DOHH2 (cell line): ENCODE data around the gene GOLGA8B.
"Not testable (repeated sequence)": the region's sequence is repeated elsewhere in the genome, so short reads cannot be mapped to it uniquely, and the experiment has no call there.

Experiments
- EZH2phosphoT487 ChIP-seq: fragments of 200-600 bp; sonication (generic); IDR thresholded peaks from 2 replicates; pipeline ENCODE4 v1.6.1; 2017; ENCODE audit warnings: borderline replicate concordance, mild to moderate bottlenecking, antibody characterized with exemption, low read length, moderate library complexity, mixed read lengths
- TF ChIP-seq, protein P1 (sequence below): fragments of 200-600 bp; sonication (generic); IDR thresholded peaks from one replicate; pipeline ENCODE4 v1.5.1; 2014; ENCODE audit warnings: antibody characterized with exemption, mild to moderate bottlenecking, low read depth, low read length; ENCODE audit not compliant: poor library complexity, severe bottlenecking

DNA sequence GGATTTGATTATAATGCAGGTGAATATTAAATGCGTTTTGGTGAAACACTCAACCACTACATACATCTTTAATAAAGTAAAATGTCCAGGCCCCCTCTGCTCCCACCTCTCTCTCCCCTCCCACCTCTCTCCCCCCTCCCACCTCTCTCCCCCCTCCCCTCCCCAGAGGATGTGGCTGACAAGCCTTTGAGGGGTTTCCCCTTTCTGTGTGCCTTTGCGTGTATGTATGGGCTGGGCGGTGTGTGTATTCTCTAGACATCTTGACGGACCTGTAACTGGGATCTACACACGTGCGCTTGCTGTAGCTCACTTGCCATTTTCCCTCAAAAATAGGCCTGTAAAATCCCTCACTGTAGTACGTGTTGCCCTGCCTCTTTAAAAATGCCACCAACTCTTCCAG lies 28.3 kb downstream of the GOLGA8B start:
- TF ChIP-seq, protein P1, sequence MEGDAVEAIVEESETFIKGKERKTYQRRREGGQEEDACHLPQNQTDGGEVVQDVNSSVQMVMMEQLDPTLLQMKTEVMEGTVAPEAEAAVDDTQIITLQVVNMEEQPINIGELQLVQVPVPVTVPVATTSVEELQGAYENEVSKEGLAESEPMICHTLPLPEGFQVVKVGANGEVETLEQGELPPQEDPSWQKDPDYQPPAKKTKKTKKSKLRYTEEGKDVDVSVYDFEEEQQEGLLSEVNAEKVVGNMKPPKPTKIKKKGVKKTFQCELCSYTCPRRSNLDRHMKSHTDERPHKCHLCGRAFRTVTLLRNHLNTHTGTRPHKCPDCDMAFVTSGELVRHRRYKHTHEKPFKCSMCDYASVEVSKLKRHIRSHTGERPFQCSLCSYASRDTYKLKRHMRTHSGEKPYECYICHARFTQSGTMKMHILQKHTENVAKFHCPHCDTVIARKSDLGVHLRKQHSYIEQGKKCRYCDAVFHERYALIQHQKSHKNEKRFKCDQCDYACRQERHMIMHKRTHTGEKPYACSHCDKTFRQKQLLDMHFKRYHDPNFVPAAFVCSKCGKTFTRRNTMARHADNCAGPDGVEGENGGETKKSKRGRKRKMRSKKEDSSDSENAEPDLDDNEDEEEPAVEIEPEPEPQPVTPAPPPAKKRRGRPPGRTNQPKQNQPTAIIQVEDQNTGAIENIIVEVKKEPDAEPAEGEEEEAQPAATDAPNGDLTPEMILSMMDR, result not testable (repeated sequence)
- not testable (repeated sequence) for TF ChIP-seq EZH2phosphoT487
